Measurements from ENCODE around the gene TRDMT1.

Gene TRDMT1

GRCh38 chr10:17209302-17209701, 7.8 kb upstream of the TRDMT1 start:
- DNase-seq: no peak

- no peak for DNase-seq
These were observed 7.0 kb upstream of the TRDMT1 start for GRCh38 chr10:17208476-17208875.

- DNase-seq: no peak
These were observed 4.8 kb upstream of the TRDMT1 start for GRCh38 chr10:17206210-17206709.

GRCh38 chr10:17203416-17203815, 1.9 kb upstream of the TRDMT1 start:
- DNase-seq: no peak

GRCh38 chr10:17202999-17203398, 1.5 kb upstream of the TRDMT1 start:
- no peak for DNase-seq

- no peak for DNase-seq
These were observed 1.0 kb upstream of the TRDMT1 start for GRCh38 chr10:17202506-17202905.

- no peak for DNase-seq
These were observed 283 bp upstream of the TRDMT1 start for GRCh38 chr10:17201794-17202116.

- no peak for DNase-seq
These were observed 1.2 kb downstream of the TRDMT1 start for GRCh38 chr10:17200001-17200911.

- DNase-seq: peak; percentile 65
These were observed 2.1 kb downstream of the TRDMT1 start for GRCh38 chr10:17199351-17199804.

- no peak for DNase-seq
These were observed 4.9 kb downstream of the TRDMT1 start for GRCh38 chr10:17196573-17196972.

GRCh38 chr10:17196045-17196444, 5.4 kb downstream of the TRDMT1 start:
- no peak for DNase-seq

- no peak for DNase-seq
These were observed 6.4 kb downstream of the TRDMT1 start for GRCh38 chr10:17195083-17195482.

GRCh38 chr10:17190602-17191001, 10.9 kb downstream of the TRDMT1 start:
- DNase-seq: no peak

- no peak for DNase-seq
These were observed 12.8 kb downstream of the TRDMT1 start for GRCh38 chr10:17188644-17189172.

- DNase-seq: no peak
These were observed 15.6 kb downstream of the TRDMT1 start for GRCh38 chr10:17185873-17186272.

GRCh38 chr10:17183110-17183509, 18.4 kb downstream of the TRDMT1 start:
- no peak for DNase-seq

GRCh38 chr10:17181751-17182150, 19.7 kb downstream of the TRDMT1 start:
- no peak for DNase-seq

GRCh38 chr10:17181110-17181509, 20.4 kb downstream of the TRDMT1 start:
- no peak for DNase-seq

GRCh38 chr10:17179002-17179401, 22.5 kb downstream of the TRDMT1 start:
- no peak for DNase-seq

- no peak for DNase-seq
These were observed 23.5 kb downstream of the TRDMT1 start for GRCh38 chr10:17178006-17178405.

GRCh38 chr10:17177014-17177413, 24.5 kb downstream of the TRDMT1 start:
- DNase-seq: no peak

GRCh38 chr10:17176091-17176490, 25.4 kb downstream of the TRDMT1 start:
- DNase-seq: no peak

- DNase-seq: no peak
These were observed 25.9 kb downstream of the TRDMT1 start for GRCh38 chr10:17175551-17175950.

- DNase-seq: no peak
These were observed 26.8 kb downstream of the TRDMT1 start for GRCh38 chr10:17174626-17175025.
